H1 (cell line): ENCODE data around the gene FNIP2. TPM values are rescaled to one million over a fixed set of nuclear protein-coding genes. Genes with fewer than 3 reads are reported as not detected.
"Not testable (repeated sequence)": the region's sequence is repeated elsewhere in the genome, so short reads cannot be mapped to it uniquely, and the experiment has no call there.

Source experiments
- CTCF ChIA-PET: fragments of 300-600 bp; sonication (Branson Sonifier 250); formaldehyde crosslinking; loops from one replicate; lab custom pipeline; 2021; ENCODE audit not compliant: partially characterized antibody; lab: Charles Lee
- POLR2A ChIA-PET: fragments of 300-600 bp; sonication (Branson Sonifier 250); formaldehyde crosslinking; loops from one replicate; lab custom pipeline; 2021; ENCODE audit warnings: inconsistent platforms; ENCODE audit not compliant: partially characterized antibody; lab: Charles Lee
- DNase-seq, 2 experiments: peaks; one replicate each; pipeline versions ENCODE4 v3.0.0 to v3.0.0-alpha.2; 2010 to 2022; ENCODE audit warnings: low spot score in 2 of 2, low read depth in 1 of 2, mixed read lengths in 1 of 2
- FAIRE-seq: peaks from 2 replicates; lab custom pipeline; 2011; peaks lifted over from hg19 to GRCh38; lab: Jason Lieb, UNC
- H2AFZ ChIP-seq: 2 replicates; pipeline ENCODE4 v1.8.1; 2012; ENCODE audit warnings: low read length, inconsistent platforms
- H2AK5ac ChIP-seq: 2 replicates; pipeline ENCODE4 v1.6.1; 2013; ENCODE audit warnings: low read depth, low read length
- H2BK120ac ChIP-seq: replicated peaks from 2 replicates; pipeline ENCODE3; 2013; ENCODE audit warnings: low read depth, low read length, inconsistent platforms
- H2BK12ac ChIP-seq: 2 replicates; pipeline ENCODE4 v1.6.1; 2013; ENCODE audit warnings: low read depth, low read length
- H2BK15ac ChIP-seq: 2 replicates; pipeline ENCODE4 v1.6.1; 2013; ENCODE audit warnings: low read length
- H2BK20ac ChIP-seq: 2 replicates; pipeline ENCODE4 v1.6.1; 2013; ENCODE audit warnings: low read length
- H2BK5ac ChIP-seq: 2 replicates; pipeline ENCODE4 v1.6.1; 2013; ENCODE audit warnings: low read depth, low read length
- H3K14ac ChIP-seq: 2 replicates; pipeline ENCODE4 v1.6.1; 2013; ENCODE audit warnings: inconsistent platforms; ENCODE audit not compliant: insufficient read length
- H3K18ac ChIP-seq: 2 replicates; pipeline ENCODE4 v1.6.1; 2013; ENCODE audit warnings: low read length; ENCODE audit errors: extremely low read depth
- H3K23ac ChIP-seq: 2 replicates; pipeline ENCODE4 v1.6.1; 2013; ENCODE audit warnings: inconsistent platforms; ENCODE audit not compliant: insufficient read length
- H3K23me2 ChIP-seq: 2 replicates; pipeline ENCODE4 v1.6.1; 2013; ENCODE audit warnings: low read depth, low read length
- H3K27ac ChIP-seq: 2 replicates; pipeline ENCODE4 v1.6.1; 2011; ENCODE audit warnings: low read depth, low read length, inconsistent platforms
- H3K27me3 ChIP-seq, 4 experiments: replicated peaks in 1 of 4; 1 replicate in 1 of 4; 2 replicates in 3 of 4; pipeline versions ENCODE4 v1.6.1 to v1.8.1; 2011 to 2013; ENCODE audit warnings: low read length in 3 of 4, mild to moderate bottlenecking in 3 of 4, inconsistent platforms in 2 of 4, mixed read lengths in 2 of 4, moderate library complexity in 1 of 4; ENCODE audit not compliant: control insufficient read depth in 3 of 4, insufficient read depth in 3 of 4; ENCODE audit errors: extremely low read depth in 1 of 4
- H3K36me3 ChIP-seq, 4 experiments: 2 replicates each; pipeline versions ENCODE4 v1.6.1 to v1.8.1; 2011 to 2013; ENCODE audit warnings: mild to moderate bottlenecking in 4 of 4, low read length in 3 of 4, moderate library complexity in 2 of 4, control low read depth in 1 of 4, inconsistent platforms in 1 of 4; ENCODE audit not compliant: insufficient read depth in 4 of 4, control insufficient read depth in 2 of 4
- H3K4ac ChIP-seq: replicated peaks from 2 replicates; pipeline ENCODE3; 2013; ENCODE audit warnings: low read length, low read depth, mixed read lengths, inconsistent platforms; ENCODE audit not compliant: insufficient read length
- H3K4me1 ChIP-seq, 4 experiments: replicated peaks in 1 of 4; 1 replicate in 1 of 4; 2 replicates in 3 of 4; pipeline versions ENCODE4 v1.6.1 to v1.8.1; 2011 to 2013; ENCODE audit warnings: low read length in 3 of 4, inconsistent platforms in 2 of 4, mixed read lengths in 1 of 4; ENCODE audit not compliant: insufficient read depth in 4 of 4, control insufficient read depth in 3 of 4
- H3K4me2 ChIP-seq, 2 experiments: 2 replicates each; pipeline versions ENCODE4 v1.6.1 to v1.8.1; 2011 to 2013; ENCODE audit warnings: low read depth in 2 of 2, low read length in 2 of 2, control low read depth in 1 of 2, inconsistent platforms in 1 of 2, mild to moderate bottlenecking in 1 of 2; ENCODE audit not compliant: insufficient read depth in 1 of 2
- H3K4me3 ChIP-seq, 4 experiments: fragments of 200-600, 300-600 bp in 1 of 4; sonication (generic), shearing (Covaris generic), sonication (Bioruptor Twin) in 1 of 4; 2 replicates each; pipeline versions ENCODE4 v1.5.1 to v1.8.1; 2011 to 2016; ENCODE audit warnings: low read length in 4 of 4, low read depth in 3 of 4, control low read depth in 2 of 4, inconsistent platforms in 2 of 4, mild to moderate bottlenecking in 2 of 4, mixed read lengths in 1 of 4, moderate library complexity in 1 of 4; ENCODE audit not compliant: insufficient read depth in 2 of 4; ENCODE audit errors: extremely low read depth in 1 of 4
- H3K56ac ChIP-seq: replicated peaks from 2 replicates; pipeline ENCODE3; 2013; ENCODE audit warnings: low read depth, mild to moderate bottlenecking, mixed read lengths, low read length, inconsistent platforms; ENCODE audit not compliant: insufficient read length
- H3K79me1 ChIP-seq: 2 replicates; pipeline ENCODE4 v1.6.1; 2013; ENCODE audit warnings: low read depth, low read length, control low read depth
- H3K79me2 ChIP-seq, 2 experiments: 2 replicates each; pipeline versions ENCODE4 v1.6.1 to v1.8.1; 2012 to 2013; ENCODE audit warnings: low read length in 2 of 2, mild to moderate bottlenecking in 2 of 2, inconsistent platforms in 1 of 2; ENCODE audit not compliant: insufficient read depth in 2 of 2, control insufficient read depth in 1 of 2
- H3K9ac ChIP-seq, 4 experiments: replicated peaks in 1 of 4; 1 replicate in 1 of 4; 2 replicates in 3 of 4; pipeline versions ENCODE4 v1.6.1 to v1.8.1; 2011 to 2013; ENCODE audit warnings: low read depth in 3 of 4, low read length in 3 of 4, control low read depth in 2 of 4, mild to moderate bottlenecking in 2 of 4, moderate library complexity in 2 of 4, inconsistent platforms in 1 of 4; ENCODE audit errors: extremely low read depth in 1 of 4
- H3K9me3 ChIP-seq, 2 experiments: 2 replicates each; pipeline versions ENCODE4 v1.6.1 to v1.8.1; 2012 to 2013; ENCODE audit warnings: mild to moderate bottlenecking in 2 of 2, moderate library complexity in 2 of 2, control low read depth in 1 of 2, inconsistent platforms in 1 of 2, low read depth in 1 of 2, low read length in 1 of 2, mixed read lengths in 1 of 2; ENCODE audit not compliant: insufficient read depth in 2 of 2
- H4K20me1 ChIP-seq, 2 experiments: replicated peaks in 1 of 2; 2 replicates each; pipeline versions ENCODE3 to v1.8.1; 2011 to 2013; ENCODE audit warnings: inconsistent platforms in 2 of 2, low read length in 2 of 2, mild to moderate bottlenecking in 1 of 2; ENCODE audit not compliant: insufficient read depth in 2 of 2, control insufficient read depth in 1 of 2
- H4K5ac ChIP-seq: 2 replicates; pipeline ENCODE4 v1.6.1; 2013; ENCODE audit warnings: low read length, low read depth, mixed read lengths, inconsistent platforms; ENCODE audit not compliant: insufficient read length
- H4K8ac ChIP-seq: 2 replicates; pipeline ENCODE4 v1.8.0; 2013; ENCODE audit warnings: mild to moderate bottlenecking, moderate library complexity, low read length, inconsistent platforms; ENCODE audit not compliant: insufficient read depth; ENCODE audit errors: extremely low read depth
- H4K91ac ChIP-seq: replicated peaks from 2 replicates; pipeline ENCODE3; 2013; ENCODE audit warnings: low read length, mixed read lengths, inconsistent platforms; ENCODE audit not compliant: insufficient read length
- WGBS, 2 experiments: shearing (Covaris generic) in 1 of 2; methylation state at CpG; one replicate each; pipeline versions ENCODE4 v1.1.6 to v1.1.7; 2013 to 2015; ENCODE audit warnings: low lambda C conversion rate in 2 of 2, mixed read lengths in 2 of 2, inconsistent platforms in 1 of 2, low coverage in 1 of 2, missing lambda C conversion rate in 1 of 2; ENCODE audit not compliant: insufficient replicate concordance in 2 of 2, insufficient coverage in 1 of 2, insufficient read length in 1 of 2; ENCODE audit errors: extremely low coverage in 1 of 2, missing lambda C conversion rate in 1 of 2; 5-methylcytosine and 5-hydroxymethylcytosine counted together
- polyA plus RNA-seq, 7 experiments: library from polyadenylated mRNA; depleted of rRNA in 3 of 7; stranded (reverse) in 5 of 7; unstranded in 2 of 7; fragments of >200 nt in 5 of 7; fragments of 200-250 nt in 2 of 7; gene quantifications; 1 replicate in 5 of 7; 2 replicates in 1 of 7; 4 replicates in 1 of 7; pipeline versions ENCODE4 v1.2.1 to v1.2.3, GENCODE V29; 2011 to 2013; ENCODE audit warnings: missing spikeins in 2 of 7, mixed read lengths in 2 of 7
- total RNA-seq: library from RNA; stranded (reverse); fragmentation: NEBNext Ultra II Directional; extraction: Animal tissue kit (Norgen Biotek cat#: 25700); gene quantifications from 2 replicates; pipeline ENCODE4 v1.2.1, GENCODE V29; 2021

The FNIP2 gene
- total and polyA plus RNA-seq, 2 of the 8 experiments (the other 6 are each of a cell fraction or from before 2014, with no cell fraction given): 4.0 to 13.0 TPM

GRCh38 chr4:158896577-158897238 is 127.9 kb downstream of the FNIP2 start:
- H3K79me2 ChIP-seq, H3K36me3 ChIP-seq, H3K79me1 ChIP-seq, H3K56ac ChIP-seq, H3K23me2 ChIP-seq, H2AFZ ChIP-seq, H3K27me3 ChIP-seq, POLR2A ChIA-PET, H2BK15ac ChIP-seq, H3K4me1 ChIP-seq, H3K4ac ChIP-seq, H3K9ac ChIP-seq, H3K18ac ChIP-seq, DNase-seq, H4K5ac ChIP-seq, H3K9me3 ChIP-seq, H3K23ac ChIP-seq, H4K8ac ChIP-seq, H3K4me3 ChIP-seq, H3K27ac ChIP-seq, H2BK120ac ChIP-seq, H4K91ac ChIP-seq, H2BK20ac ChIP-seq, H2AK5ac ChIP-seq, H3K4me2 ChIP-seq, H4K20me1 ChIP-seq, FAIRE-seq, H3K14ac ChIP-seq, H2BK12ac ChIP-seq, H2BK5ac ChIP-seq: not testable (repeated sequence)
- 91% methylated on average over 8 of the region's 11 CpGs; no CpG with 5 or more reads in 1 of the 2 experiments for WGBS, 2 experiments
- CTCF ChIA-PET: interaction anchor here (0.6 to 1.8 kb wide), 5 partner anchors 8 to 305 kb away, joined by 3 to 6 read pairs (median 4); no protein-coding TSS in a partner anchor

- POLR2A ChIA-PET: interaction anchor here (1.7 kb wide), 1 partner anchor 11 kb away, joined by 3 read pairs; no protein-coding TSS in a partner anchor
- H3K27ac ChIP-seq, DNase-seq, H3K18ac ChIP-seq, H4K5ac ChIP-seq, FAIRE-seq, H4K91ac ChIP-seq, H3K9me3 ChIP-seq, H2AK5ac ChIP-seq, H3K4me1 ChIP-seq, H3K27me3 ChIP-seq, H3K23ac ChIP-seq, H2BK12ac ChIP-seq, H2BK15ac ChIP-seq, H2AFZ ChIP-seq, H2BK120ac ChIP-seq, CTCF ChIA-PET, H3K14ac ChIP-seq, H3K9ac ChIP-seq, H3K23me2 ChIP-seq, H3K4ac ChIP-seq, H3K4me3 ChIP-seq, H3K36me3 ChIP-seq, H2BK5ac ChIP-seq, H3K79me2 ChIP-seq, H4K20me1 ChIP-seq, H4K8ac ChIP-seq, H2BK20ac ChIP-seq, H3K79me1 ChIP-seq, H3K4me2 ChIP-seq, H3K56ac ChIP-seq: not testable (repeated sequence)
- WGBS, 2 experiments: 89% methylated on average over 2 of the region's 2 CpGs; no CpG with 5 or more reads in 1 of the 2 experiments
These were observed 131.6 kb downstream of the FNIP2 start for GRCh38 chr4:158900408-158900807.
